Neural cell (in vitro differentiated cells): Measurements from ENCODE around the gene DHX38. TPM values are rescaled to one million over a fixed set of nuclear protein-coding genes. Genes with fewer than 3 reads are reported as not detected.

Experiments used
- H2AFZ ChIP-seq: fragments of 200-600, 300-800 bp; sonication (generic), shearing (Covaris generic); 2 replicates; pipeline ENCODE4 v1.6.0; 2014; ENCODE audit warnings: low read depth, mild to moderate bottlenecking, antibody characterized with exemption, low read length, moderate library complexity
- H3F3A ChIP-seq: fragments of 200-600 bp; shearing (Covaris generic); 2 replicates; pipeline ENCODE4 v1.6.1; 2016; ENCODE audit warnings: mild to moderate bottlenecking, moderate library complexity, mixed read lengths, antibody characterized with exemption, low read length; ENCODE audit not compliant: insufficient read depth, poor library complexity, severe bottlenecking
- H3K27ac ChIP-seq: fragments of 200-600, 300-800 bp; sonication (generic), shearing (Covaris generic); 2 replicates; pipeline ENCODE4 v1.5.1; 2014; ENCODE audit warnings: mild to moderate bottlenecking, low read length, moderate library complexity
- H3K27me3 ChIP-seq: fragments of 300-800, 200-600 bp; sonication (generic), shearing (Covaris generic); 2 replicates; pipeline ENCODE4 v1.6.0; 2014; ENCODE audit warnings: mild to moderate bottlenecking, low read depth, low read length, moderate library complexity; ENCODE audit not compliant: insufficient read depth
- H3K36me3 ChIP-seq: fragments of 300-800, 200-600 bp; sonication (generic), shearing (Covaris generic); 2 replicates; pipeline ENCODE4 v1.5.1; 2014; ENCODE audit warnings: mild to moderate bottlenecking, antibody characterized with exemption, low read length, moderate library complexity; ENCODE audit not compliant: insufficient read depth
- H3K4me2 ChIP-seq: fragments of 300-800, 200-600 bp; sonication (generic), shearing (Covaris generic); 2 replicates; pipeline ENCODE4 v1.6.0; 2014; ENCODE audit warnings: mild to moderate bottlenecking, low read length
- H3K4me3 ChIP-seq: fragments of 300-800, 200-600 bp; sonication (generic), shearing (Covaris generic); 2 replicates; pipeline ENCODE4 v1.5.1; 2014; ENCODE audit warnings: mild to moderate bottlenecking, low read length, moderate library complexity
- H3K79me2 ChIP-seq: fragments of 200-600 bp; shearing (Covaris generic); replicated peaks from 2 replicates; pipeline ENCODE4 v1.6.0; 2014; ENCODE audit warnings: mild to moderate bottlenecking, low read length, moderate library complexity; ENCODE audit not compliant: insufficient read depth
- H3K9ac ChIP-seq: fragments of 300-800, 200-600 bp; sonication (generic), shearing (Covaris generic); 2 replicates; pipeline ENCODE4 v1.6.1; 2016; ENCODE audit warnings: mild to moderate bottlenecking, low read length, mixed read lengths
- H3K9me2 ChIP-seq: fragments of 200-600 bp; shearing (Covaris generic); 2 replicates; pipeline ENCODE4 v1.6.1; 2016; ENCODE audit warnings: mild to moderate bottlenecking, low read length, mixed read lengths; ENCODE audit not compliant: insufficient read depth
- H3K9me3 ChIP-seq: fragments of 200-600, 300-800 bp; sonication (generic), shearing (Covaris generic); 2 replicates; pipeline ENCODE4 v1.6.1; 2016; ENCODE audit warnings: mild to moderate bottlenecking, mixed run types, low read length, moderate library complexity, mixed read lengths
- H4K20me1 ChIP-seq: fragments of 200-600 bp; shearing (Covaris generic); 2 replicates; pipeline ENCODE4 v1.6.1; 2016; ENCODE audit warnings: mild to moderate bottlenecking, mixed run types; ENCODE audit not compliant: insufficient read depth
- EP300 ChIP-seq: fragments of 450-650 bp; conservative IDR thresholded peaks from 2 replicates; pipeline ENCODE4 v1.6.1; 2014; ENCODE audit warnings: antibody characterized with exemption, mild to moderate bottlenecking, moderate library complexity; ENCODE audit not compliant: poor library complexity, severe bottlenecking
- EZH2 ChIP-seq: fragments of 200-600, 300-800 bp; shearing (Covaris generic), sonication (generic); IDR thresholded peaks from 2 replicates; pipeline ENCODE4 v1.6.1; 2014; ENCODE audit warnings: antibody characterized with exemption, low read length, borderline replicate concordance, mild to moderate bottlenecking; ENCODE audit not compliant: insufficient read depth, poor library complexity, severe bottlenecking
- MXI1 ChIP-seq: fragments of 450-650 bp; conservative IDR thresholded peaks from 2 replicates; pipeline ENCODE4 v1.6.1; 2014; ENCODE audit warnings: antibody characterized with exemption, mild to moderate bottlenecking; ENCODE audit not compliant: poor library complexity, severe bottlenecking
- POLR2AphosphoS5 ChIP-seq: IDR thresholded peaks from 2 replicates; pipeline ENCODE4 v1.6.1; 2012
- RAD21 ChIP-seq: fragments of 450-650 bp; conservative IDR thresholded peaks from 2 replicates; pipeline ENCODE4 v1.6.1; 2014; ENCODE audit warnings: antibody characterized with exemption, mild to moderate bottlenecking, moderate library complexity
- SMC3 ChIP-seq: fragments of 450-650 bp; conservative IDR thresholded peaks from 2 replicates; pipeline ENCODE4 v1.6.1; 2014; ENCODE audit warnings: antibody characterized with exemption, mild to moderate bottlenecking, moderate library complexity; ENCODE audit not compliant: poor library complexity
- TAF1 ChIP-seq: IDR thresholded peaks from 2 replicates; pipeline ENCODE4 v1.6.1; 2012; ENCODE audit warnings: low read depth
- polyA plus RNA-seq: library from polyadenylated mRNA; depleted of rRNA; stranded (reverse); fragments of >200 nt; gene quantifications from 2 replicates; pipeline ENCODE4 v1.2.3, GENCODE V29; 2014
- TF ChIP-seq, protein P1 (sequence below): fragments of 450-650 bp; IDR thresholded peaks from 2 replicates; pipeline ENCODE4 v1.5.1; 2014; ENCODE audit warnings: antibody characterized with exemption, mild to moderate bottlenecking, moderate library complexity; ENCODE audit not compliant: poor library complexity, severe bottlenecking
- TF ChIP-seq, protein P2 (sequence below): IDR thresholded peaks from 2 replicates; pipeline ENCODE4 v1.6.1; 2012; ENCODE audit warnings: borderline replicate concordance

DHX38 gene
- polyA plus RNA-seq, 1 donor from 2014 or later: 48.0 TPM

DNA sequence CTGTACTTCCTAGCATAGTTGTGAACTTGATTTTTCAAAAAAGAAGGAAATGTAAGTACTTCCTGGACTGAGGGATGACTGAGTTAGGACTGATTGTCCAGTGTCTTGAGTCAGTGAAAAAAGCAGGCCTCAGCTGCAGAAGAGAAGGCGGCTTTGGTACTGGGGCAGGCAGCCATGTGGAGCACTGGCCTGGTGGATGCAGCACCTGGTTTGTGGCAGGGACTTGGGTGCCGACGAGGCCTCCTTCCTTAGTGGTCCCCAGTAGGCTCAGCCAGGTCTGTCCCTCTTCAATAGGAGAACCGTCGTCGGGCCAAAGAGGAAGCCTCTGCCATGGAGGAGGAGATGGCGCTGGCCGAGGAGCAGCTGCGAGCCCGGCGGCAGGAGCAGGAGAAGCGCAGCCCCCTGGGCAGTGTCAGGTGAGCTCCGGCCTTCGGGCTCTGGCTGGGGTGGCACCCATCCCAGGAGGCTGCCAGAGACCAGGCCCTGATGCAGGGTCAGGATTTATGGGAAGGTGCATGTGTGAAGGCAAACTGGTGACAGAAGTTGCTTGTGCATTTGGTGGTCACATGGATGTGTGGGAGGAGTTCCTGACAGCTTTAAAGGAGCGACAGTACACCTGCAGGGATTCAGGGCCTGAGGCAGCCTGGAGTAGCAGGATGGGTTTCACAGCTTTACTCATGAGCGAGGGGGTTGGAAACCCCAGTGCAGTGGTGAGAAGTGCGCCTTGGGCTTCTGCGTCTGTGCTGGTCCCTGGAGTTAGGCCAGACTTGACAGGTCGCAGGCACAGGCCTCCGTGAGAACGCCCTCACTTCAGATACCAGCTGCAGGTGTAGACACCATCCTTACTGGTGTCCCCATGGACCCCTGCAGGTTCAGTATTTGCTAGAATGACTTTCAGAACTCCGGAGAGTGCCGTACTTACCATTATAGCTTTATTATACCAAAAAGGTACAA lies 17.3 kb downstream of the DHX38 start:
- Histone ChIP-seq H3K9me2 (no peaks in the 10 kb centered on the region), H3K9me3 (no peaks in the 10 kb centered on the region), H3K79me2 (no peaks in the 10 kb centered on the region), H3K27ac (no peak overlapping the region), H3F3A (no peaks in the 10 kb centered on the region), H3K9ac (no peak overlapping the region), H3K4me2 (no peak overlapping the region), H2AFZ (no peak overlapping the region), H4K20me1 (no peaks in the 10 kb centered on the region), H3K27me3 (no peaks in the 10 kb centered on the region), H3K36me3 (peaks cover 7% of the 10 kb centered on the region), H3K4me3 (no peak overlapping the region)
- TF ChIP-seq, protein P1, sequence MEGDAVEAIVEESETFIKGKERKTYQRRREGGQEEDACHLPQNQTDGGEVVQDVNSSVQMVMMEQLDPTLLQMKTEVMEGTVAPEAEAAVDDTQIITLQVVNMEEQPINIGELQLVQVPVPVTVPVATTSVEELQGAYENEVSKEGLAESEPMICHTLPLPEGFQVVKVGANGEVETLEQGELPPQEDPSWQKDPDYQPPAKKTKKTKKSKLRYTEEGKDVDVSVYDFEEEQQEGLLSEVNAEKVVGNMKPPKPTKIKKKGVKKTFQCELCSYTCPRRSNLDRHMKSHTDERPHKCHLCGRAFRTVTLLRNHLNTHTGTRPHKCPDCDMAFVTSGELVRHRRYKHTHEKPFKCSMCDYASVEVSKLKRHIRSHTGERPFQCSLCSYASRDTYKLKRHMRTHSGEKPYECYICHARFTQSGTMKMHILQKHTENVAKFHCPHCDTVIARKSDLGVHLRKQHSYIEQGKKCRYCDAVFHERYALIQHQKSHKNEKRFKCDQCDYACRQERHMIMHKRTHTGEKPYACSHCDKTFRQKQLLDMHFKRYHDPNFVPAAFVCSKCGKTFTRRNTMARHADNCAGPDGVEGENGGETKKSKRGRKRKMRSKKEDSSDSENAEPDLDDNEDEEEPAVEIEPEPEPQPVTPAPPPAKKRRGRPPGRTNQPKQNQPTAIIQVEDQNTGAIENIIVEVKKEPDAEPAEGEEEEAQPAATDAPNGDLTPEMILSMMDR: no peak
- no peak for TF ChIP-seq MXI1
- TF ChIP-seq TAF1: no peak
- no peak for TF ChIP-seq RAD21
- no peak for TF ChIP-seq POLR2AphosphoS5
- TF ChIP-seq, protein P2, sequence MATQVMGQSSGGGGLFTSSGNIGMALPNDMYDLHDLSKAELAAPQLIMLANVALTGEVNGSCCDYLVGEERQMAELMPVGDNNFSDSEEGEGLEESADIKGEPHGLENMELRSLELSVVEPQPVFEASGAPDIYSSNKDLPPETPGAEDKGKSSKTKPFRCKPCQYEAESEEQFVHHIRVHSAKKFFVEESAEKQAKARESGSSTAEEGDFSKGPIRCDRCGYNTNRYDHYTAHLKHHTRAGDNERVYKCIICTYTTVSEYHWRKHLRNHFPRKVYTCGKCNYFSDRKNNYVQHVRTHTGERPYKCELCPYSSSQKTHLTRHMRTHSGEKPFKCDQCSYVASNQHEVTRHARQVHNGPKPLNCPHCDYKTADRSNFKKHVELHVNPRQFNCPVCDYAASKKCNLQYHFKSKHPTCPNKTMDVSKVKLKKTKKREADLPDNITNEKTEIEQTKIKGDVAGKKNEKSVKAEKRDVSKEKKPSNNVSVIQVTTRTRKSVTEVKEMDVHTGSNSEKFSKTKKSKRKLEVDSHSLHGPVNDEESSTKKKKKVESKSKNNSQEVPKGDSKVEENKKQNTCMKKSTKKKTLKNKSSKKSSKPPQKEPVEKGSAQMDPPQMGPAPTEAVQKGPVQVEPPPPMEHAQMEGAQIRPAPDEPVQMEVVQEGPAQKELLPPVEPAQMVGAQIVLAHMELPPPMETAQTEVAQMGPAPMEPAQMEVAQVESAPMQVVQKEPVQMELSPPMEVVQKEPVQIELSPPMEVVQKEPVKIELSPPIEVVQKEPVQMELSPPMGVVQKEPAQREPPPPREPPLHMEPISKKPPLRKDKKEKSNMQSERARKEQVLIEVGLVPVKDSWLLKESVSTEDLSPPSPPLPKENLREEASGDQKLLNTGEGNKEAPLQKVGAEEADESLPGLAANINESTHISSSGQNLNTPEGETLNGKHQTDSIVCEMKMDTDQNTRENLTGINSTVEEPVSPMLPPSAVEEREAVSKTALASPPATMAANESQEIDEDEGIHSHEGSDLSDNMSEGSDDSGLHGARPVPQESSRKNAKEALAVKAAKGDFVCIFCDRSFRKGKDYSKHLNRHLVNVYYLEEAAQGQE: no peak

DNA sequence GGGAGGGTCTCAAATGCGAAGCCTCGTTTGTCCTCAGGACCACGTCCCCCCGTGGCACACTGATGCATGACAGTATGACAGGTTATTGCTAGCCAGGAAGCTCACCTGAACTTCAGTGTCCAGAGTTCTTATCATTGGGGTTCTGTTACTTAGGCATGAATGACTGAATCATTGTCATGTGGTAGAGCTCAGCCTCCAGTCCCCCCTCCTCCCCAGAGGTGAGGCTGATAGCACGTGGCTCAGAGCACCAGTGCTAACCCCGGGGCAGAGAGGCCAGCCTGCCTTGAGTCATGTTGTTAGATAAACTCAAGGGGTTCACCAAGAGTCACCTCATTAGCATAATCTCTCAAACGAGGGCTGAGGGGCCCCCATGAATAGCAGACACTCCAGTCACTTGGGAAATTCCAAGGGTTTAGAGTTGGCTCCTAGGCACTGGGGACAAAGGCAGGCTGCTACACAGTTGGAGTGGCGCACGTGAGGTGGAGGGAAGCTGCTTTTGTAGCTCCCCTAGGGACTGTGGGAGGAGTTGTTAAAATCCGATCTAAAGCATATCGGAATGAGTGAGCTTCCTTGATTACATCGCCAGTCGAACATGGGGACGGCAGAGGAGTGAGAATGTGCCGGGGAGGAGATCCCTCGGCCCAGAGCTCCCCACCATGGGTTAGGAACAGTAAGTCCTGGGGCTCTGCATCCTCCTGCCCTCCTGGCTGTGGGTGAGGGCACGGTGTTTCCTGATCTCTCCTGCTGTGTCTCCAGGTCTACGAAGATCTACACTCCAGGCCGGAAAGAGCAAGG lies 18.2 kb downstream of the DHX38 start:
- no peak for TF ChIP-seq TAF1
- TF ChIP-seq RAD21: no peak
- TF ChIP-seq MXI1: no peak
- no peak for TF ChIP-seq EP300
- no peak for TF ChIP-seq EZH2
- no peak for TF ChIP-seq SMC3
- TF ChIP-seq POLR2AphosphoS5: no peak
- TF ChIP-seq, protein P1: no peak
- TF ChIP-seq, protein P2: no peak
- peaks cover 7% of the 10 kb centered on the region for H3K36me3 ChIP-seq
- H3K9me2 ChIP-seq: no peaks in the 10 kb centered on the region
- no peaks in the 10 kb centered on the region for H3F3A ChIP-seq
- no peaks in the 10 kb centered on the region for H3K9me3 ChIP-seq
- no peak overlapping the region for H3K4me3 ChIP-seq
- H3K79me2 ChIP-seq: no peaks in the 10 kb centered on the region
- no peaks in the 10 kb centered on the region for H3K27me3 ChIP-seq
- H4K20me1 ChIP-seq: no peaks in the 10 kb centered on the region
- no peak overlapping the region for H3K27ac ChIP-seq
- H3K9ac ChIP-seq: no peak overlapping the region
- H3K4me2 ChIP-seq: no peak overlapping the region
- H2AFZ ChIP-seq: no peak overlapping the region
